22Rv1 (cell line): ENCODE results near the gene ANP32D.

Experiments
- ZFX ChIP-seq: fragments of 450-650 bp; IDR thresholded peaks from 2 replicates; pipeline ENCODE4 v1.6.1; 2017; ENCODE audit warnings: antibody characterized with exemption, borderline replicate concordance
- TF ChIP-seq, protein P1 (sequence below): fragments of 450-650 bp; IDR thresholded peaks from 2 replicates; pipeline ENCODE4 v1.5.1; 2017; ENCODE audit warnings: mild to moderate bottlenecking

- TF ChIP-seq, protein P1, sequence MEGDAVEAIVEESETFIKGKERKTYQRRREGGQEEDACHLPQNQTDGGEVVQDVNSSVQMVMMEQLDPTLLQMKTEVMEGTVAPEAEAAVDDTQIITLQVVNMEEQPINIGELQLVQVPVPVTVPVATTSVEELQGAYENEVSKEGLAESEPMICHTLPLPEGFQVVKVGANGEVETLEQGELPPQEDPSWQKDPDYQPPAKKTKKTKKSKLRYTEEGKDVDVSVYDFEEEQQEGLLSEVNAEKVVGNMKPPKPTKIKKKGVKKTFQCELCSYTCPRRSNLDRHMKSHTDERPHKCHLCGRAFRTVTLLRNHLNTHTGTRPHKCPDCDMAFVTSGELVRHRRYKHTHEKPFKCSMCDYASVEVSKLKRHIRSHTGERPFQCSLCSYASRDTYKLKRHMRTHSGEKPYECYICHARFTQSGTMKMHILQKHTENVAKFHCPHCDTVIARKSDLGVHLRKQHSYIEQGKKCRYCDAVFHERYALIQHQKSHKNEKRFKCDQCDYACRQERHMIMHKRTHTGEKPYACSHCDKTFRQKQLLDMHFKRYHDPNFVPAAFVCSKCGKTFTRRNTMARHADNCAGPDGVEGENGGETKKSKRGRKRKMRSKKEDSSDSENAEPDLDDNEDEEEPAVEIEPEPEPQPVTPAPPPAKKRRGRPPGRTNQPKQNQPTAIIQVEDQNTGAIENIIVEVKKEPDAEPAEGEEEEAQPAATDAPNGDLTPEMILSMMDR = no peak
- no peak for TF ChIP-seq ZFX
Observed at GRCh38 chr12:48447755-48448154, 24.6 kb upstream of the ANP32D start.
